Endothelial cell (in vitro differentiated cells): ENCODE results near the gene SLC36A3. TPM values are rescaled to one million over a fixed set of nuclear protein-coding genes. Genes with fewer than 3 reads are reported as not detected.
"Not testable (repeated sequence)": the region's sequence is repeated elsewhere in the genome, so short reads cannot be mapped to it uniquely, and the experiment has no call there.

Source experiments
- DNase-seq: peaks from one replicate; pipeline ENCODE4 v3.0.0; 2021; ENCODE audit warnings: low spot score
- H3K27ac Mint-ChIP-seq: one replicate; pipeline ENCODE4 v1.8.0; 2021; ENCODE audit warnings: mixed read lengths, inconsistent platforms; ENCODE audit not compliant: unreplicated experiment
- H3K27me3 Mint-ChIP-seq: one replicate; pipeline ENCODE4 v1.8.0; 2021; ENCODE audit warnings: mild to moderate bottlenecking, moderate library complexity, mixed read lengths, inconsistent platforms; ENCODE audit not compliant: unreplicated experiment
- H3K36me3 Mint-ChIP-seq: one replicate; pipeline ENCODE4 v1.8.0; 2021; ENCODE audit warnings: mild to moderate bottlenecking, low read depth, mixed read lengths, inconsistent platforms; ENCODE audit not compliant: unreplicated experiment
- H3K4me1 Mint-ChIP-seq: one replicate; pipeline ENCODE4 v1.8.0; 2021; ENCODE audit warnings: mild to moderate bottlenecking, mixed read lengths, inconsistent platforms; ENCODE audit not compliant: unreplicated experiment
- H3K4me3 Mint-ChIP-seq: one replicate; pipeline ENCODE4 v1.8.0; 2021; ENCODE audit warnings: mild to moderate bottlenecking, mixed read lengths, inconsistent platforms; ENCODE audit not compliant: unreplicated experiment
- H3K9me3 Mint-ChIP-seq: one replicate; pipeline ENCODE4 v1.8.0; 2021; ENCODE audit warnings: mixed read lengths, inconsistent platforms; ENCODE audit not compliant: unreplicated experiment
- total RNA-seq: library from RNA; stranded (reverse); fragmentation: NEBNext Ultra II Directional; extraction: Animal tissue kit (Norgen Biotek cat#: 25700); gene quantifications from one replicate; pipeline ENCODE4 v1.2.1, GENCODE V29; 2021; ENCODE audit not compliant: unreplicated experiment
- TF ChIP-seq, protein P1 (sequence below): fragments of 200-600 bp; sonication (generic); IDR thresholded peaks from one replicate; pipeline ENCODE4 v1.5.0; 2021; ENCODE audit warnings: antibody characterized with exemption; ENCODE audit not compliant: unreplicated experiment

The SLC36A3 gene
- total RNA-seq, 1 donor from 2014 or later = not detected

GRCh38 chr5:151317871-151318270 lies 14.3 kb upstream of the SLC36A3 start:
- Mint-ChIP-seq H3K4me3 (no peak overlapping the region), H3K36me3 (no peaks in the 10 kb centered on the region), H3K9me3 (no peaks in the 10 kb centered on the region), H3K27me3 (peaks cover 1% of the 10 kb centered on the region), H3K27ac (no peak overlapping the region), H3K4me1 (peaks cover 3% of the 10 kb centered on the region)
- TF ChIP-seq, protein P1, sequence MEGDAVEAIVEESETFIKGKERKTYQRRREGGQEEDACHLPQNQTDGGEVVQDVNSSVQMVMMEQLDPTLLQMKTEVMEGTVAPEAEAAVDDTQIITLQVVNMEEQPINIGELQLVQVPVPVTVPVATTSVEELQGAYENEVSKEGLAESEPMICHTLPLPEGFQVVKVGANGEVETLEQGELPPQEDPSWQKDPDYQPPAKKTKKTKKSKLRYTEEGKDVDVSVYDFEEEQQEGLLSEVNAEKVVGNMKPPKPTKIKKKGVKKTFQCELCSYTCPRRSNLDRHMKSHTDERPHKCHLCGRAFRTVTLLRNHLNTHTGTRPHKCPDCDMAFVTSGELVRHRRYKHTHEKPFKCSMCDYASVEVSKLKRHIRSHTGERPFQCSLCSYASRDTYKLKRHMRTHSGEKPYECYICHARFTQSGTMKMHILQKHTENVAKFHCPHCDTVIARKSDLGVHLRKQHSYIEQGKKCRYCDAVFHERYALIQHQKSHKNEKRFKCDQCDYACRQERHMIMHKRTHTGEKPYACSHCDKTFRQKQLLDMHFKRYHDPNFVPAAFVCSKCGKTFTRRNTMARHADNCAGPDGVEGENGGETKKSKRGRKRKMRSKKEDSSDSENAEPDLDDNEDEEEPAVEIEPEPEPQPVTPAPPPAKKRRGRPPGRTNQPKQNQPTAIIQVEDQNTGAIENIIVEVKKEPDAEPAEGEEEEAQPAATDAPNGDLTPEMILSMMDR = no peak
- DNase-seq = no peak

- TF ChIP-seq, protein P1 = peak; percentile 81
- no peak overlapping the region for H3K27ac Mint-ChIP-seq
- peaks cover 3% of the 10 kb centered on the region for H3K4me1 Mint-ChIP-seq
- H3K9me3 Mint-ChIP-seq = no peaks in the 10 kb centered on the region
- DNase-seq = peak; percentile 80
- H3K36me3 Mint-ChIP-seq = no peaks in the 10 kb centered on the region
- H3K27me3 Mint-ChIP-seq = peaks cover 1% of the 10 kb centered on the region
- no peak overlapping the region for H3K4me3 Mint-ChIP-seq
These were observed 12.5 kb upstream of the SLC36A3 start for GRCh38 chr5:151315998-151316597.

GRCh38 chr5:151313357-151313756 lies 9.8 kb upstream of the SLC36A3 start:
- DNase-seq = no peak
- H3K4me3 Mint-ChIP-seq = no peak overlapping the region
- H3K27ac Mint-ChIP-seq = no peak overlapping the region
- no peaks in the 10 kb centered on the region for H3K4me1 Mint-ChIP-seq
- TF ChIP-seq, protein P1 = no peak
- H3K9me3 Mint-ChIP-seq = no peaks in the 10 kb centered on the region
- H3K27me3 Mint-ChIP-seq = peaks cover 1% of the 10 kb centered on the region
- H3K36me3 Mint-ChIP-seq = peaks cover 5% of the 10 kb centered on the region

DNA sequence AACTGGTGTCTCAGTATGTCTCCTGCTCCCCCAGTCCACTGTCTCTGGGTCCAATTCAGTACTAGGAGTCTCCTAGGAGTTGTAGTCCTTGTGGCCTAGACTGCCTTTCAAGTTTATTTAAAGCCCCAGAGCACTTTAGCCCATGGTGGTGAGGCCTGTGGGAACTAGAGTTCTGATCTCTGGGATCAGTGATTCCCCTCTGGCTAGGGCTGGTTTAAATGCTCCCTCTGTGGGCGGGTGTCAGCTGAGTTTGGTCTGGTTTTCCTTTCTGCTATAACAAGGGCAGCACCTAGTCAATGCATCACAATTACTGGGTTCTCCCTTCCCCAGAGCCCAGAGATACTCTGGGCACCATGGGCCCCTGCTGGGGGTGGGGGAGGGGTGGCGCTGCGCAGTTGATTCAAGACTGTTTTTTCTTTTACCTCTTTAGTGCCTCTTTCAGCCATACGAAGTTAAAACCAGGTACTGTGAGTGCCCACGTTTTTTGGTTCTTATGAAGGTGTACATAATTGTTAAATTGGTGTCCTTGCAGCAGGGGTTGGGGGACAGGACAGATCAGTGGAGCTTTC lies 9.3 kb upstream of the SLC36A3 start:
- TF ChIP-seq, protein P1 = no peak
- DNase-seq = no peak
- Mint-ChIP-seq H3K27me3 (peaks cover 1% of the 10 kb centered on the region), H3K36me3 (peaks cover 5% of the 10 kb centered on the region), H3K4me3 (no peak overlapping the region), H3K9me3 (no peaks in the 10 kb centered on the region), H3K4me1 (no peaks in the 10 kb centered on the region), H3K27ac (no peak overlapping the region)

- peaks cover 1% of the 10 kb centered on the region for H3K27me3 Mint-ChIP-seq
- H3K4me1 Mint-ChIP-seq = no peaks in the 10 kb centered on the region
These were observed 7.4 kb upstream of the SLC36A3 start for GRCh38 chr5:151310932-151311331.

DNA sequence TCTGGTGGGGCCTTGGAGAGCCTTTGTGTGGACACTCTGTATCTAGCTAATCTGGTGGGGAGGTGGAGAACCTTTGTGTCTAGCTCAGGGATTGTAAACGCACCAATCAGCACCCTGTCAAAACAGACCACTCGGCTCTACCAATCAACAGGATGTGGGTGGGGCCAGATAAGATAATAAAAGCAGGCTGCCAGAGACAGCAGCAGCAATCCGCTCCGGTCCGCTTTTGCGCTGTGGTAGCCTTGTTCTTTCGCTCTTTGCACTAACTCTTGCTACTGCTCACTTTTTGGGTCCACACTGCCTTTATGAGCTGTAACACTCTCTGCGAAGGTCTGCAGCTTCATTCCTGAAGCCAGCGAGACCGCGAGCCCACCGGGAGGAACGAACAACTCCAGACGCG lies 6.3 kb upstream of the SLC36A3 start:
- H3K4me3 Mint-ChIP-seq, H3K4me1 Mint-ChIP-seq, DNase-seq, H3K27ac Mint-ChIP-seq, H3K9me3 Mint-ChIP-seq, H3K36me3 Mint-ChIP-seq, H3K27me3 Mint-ChIP-seq: not testable (repeated sequence)

More at GRCh38 chr5:151310932-151311331, 7.4 kb upstream of the SLC36A3 start:
- DNase-seq = no peak
- no peaks in the 10 kb centered on the region for H3K9me3 Mint-ChIP-seq
- no peak overlapping the region for H3K4me3 Mint-ChIP-seq
- H3K27ac Mint-ChIP-seq = no peak overlapping the region
- TF ChIP-seq, protein P1 = no peak
- peaks cover 5% of the 10 kb centered on the region for H3K36me3 Mint-ChIP-seq

DNA sequence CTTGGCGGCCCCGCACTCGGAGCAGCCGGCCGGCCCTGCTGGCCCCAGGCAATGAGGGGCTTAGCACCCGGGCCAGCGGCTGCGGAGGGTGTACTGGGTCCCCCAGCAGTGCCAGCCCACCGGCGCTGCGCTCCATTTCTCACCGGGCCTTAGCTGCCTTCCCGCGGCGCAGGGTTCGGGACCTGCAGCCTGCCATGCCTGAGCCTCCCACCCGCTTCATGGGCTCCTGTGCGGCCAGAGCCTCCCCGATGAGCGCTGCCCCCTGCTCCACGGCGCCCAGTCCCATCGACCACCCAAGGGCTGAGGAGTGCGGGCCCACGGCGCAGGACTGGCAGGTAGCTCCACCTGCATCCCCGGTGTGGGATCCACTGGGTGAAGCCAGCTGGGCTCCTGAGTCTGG lies 5.7 kb upstream of the SLC36A3 start:
- not testable (repeated sequence) for H3K27ac Mint-ChIP-seq, H3K4me1 Mint-ChIP-seq

More for the DNA sequence above, 5.7 kb upstream of the SLC36A3 start:
- not testable (repeated sequence) for H3K9me3 Mint-ChIP-seq, H3K27me3 Mint-ChIP-seq, DNase-seq, H3K36me3 Mint-ChIP-seq, H3K4me3 Mint-ChIP-seq
